ENCODE results near the gene C16orf90.
"Not testable (repeated sequence)": the region's sequence is repeated elsewhere in the genome, so short reads cannot be mapped to it uniquely, and the experiment has no call there.

Gene C16orf90

DNA sequence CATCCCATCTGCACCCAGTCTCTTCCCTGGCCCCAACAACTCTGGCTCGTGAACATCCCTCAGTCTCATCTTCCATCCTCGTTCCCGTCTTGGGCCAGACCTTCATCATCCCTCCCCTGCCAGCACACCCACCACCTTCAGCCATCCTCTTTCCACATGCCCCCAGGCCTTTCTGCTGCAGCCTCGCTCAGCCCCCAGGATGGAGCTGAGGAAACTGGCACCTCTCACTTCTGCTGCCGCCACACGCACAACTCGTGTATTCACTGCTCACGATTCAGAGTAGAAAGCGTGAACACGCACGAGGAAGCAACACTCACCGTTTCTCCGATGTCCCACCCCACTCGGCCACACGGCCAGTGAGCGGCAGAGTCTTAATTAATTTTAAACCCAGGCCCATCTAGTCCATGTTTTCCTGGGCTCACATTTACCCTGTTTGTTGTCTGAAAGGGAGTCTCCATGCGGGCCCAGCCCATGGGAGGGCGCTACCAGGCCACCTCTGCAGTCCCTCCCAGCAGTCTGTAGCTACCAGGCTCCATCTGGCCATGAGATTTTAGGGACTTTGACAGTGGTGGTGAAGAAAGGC, 12.5 kb downstream of the C16orf90 start:
- DNase-seq (ENCODE audit: low spot score) = no peak

DNA sequence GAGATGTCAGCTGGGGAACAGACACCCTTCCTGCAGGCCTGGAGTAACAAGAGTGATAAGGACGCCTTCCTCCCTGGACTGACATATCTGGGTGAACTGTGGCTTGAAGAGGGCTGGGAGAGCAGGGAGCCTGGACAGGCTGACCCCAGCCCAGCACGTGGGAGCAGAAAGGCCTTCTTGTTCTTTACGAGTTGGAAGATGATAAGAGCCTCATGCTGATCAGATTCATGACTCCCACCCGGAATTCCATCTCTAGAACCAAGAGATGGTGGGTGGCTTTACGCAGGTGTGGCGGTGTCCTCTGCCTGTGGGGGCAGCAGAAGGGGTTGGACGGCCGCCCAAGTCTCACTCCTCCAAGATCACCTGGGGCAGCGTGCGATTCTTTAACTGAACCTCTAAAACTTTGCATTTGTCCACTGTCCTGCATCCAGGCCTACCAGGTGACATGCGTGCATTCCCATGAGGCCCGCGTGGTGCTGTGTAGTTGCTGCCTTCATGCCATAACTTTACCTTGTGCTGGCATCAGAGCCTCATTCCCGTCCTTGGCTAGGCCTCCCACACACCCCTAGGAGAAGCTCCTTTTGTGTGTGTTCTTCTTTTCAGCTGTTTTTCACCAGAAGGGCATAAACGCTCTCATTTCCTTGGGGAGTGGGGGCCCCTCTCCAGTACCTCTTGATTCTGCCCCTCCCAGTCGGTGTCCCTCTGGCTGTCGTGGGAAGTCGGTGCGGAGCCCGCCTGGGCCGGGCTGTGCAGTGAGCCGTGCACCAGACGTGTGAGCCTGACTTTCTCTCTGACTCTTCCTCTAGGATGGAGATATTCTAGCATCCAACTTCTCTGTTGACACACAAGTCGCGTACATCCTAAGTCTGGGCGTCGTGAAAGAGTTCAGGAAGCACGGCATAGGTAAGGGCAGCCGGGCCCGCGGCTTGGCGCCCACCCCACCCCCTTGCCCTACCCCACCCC, 13.3 kb downstream of the C16orf90 start:
- no peak for DNase-seq (ENCODE audit: low spot score)

DNA sequence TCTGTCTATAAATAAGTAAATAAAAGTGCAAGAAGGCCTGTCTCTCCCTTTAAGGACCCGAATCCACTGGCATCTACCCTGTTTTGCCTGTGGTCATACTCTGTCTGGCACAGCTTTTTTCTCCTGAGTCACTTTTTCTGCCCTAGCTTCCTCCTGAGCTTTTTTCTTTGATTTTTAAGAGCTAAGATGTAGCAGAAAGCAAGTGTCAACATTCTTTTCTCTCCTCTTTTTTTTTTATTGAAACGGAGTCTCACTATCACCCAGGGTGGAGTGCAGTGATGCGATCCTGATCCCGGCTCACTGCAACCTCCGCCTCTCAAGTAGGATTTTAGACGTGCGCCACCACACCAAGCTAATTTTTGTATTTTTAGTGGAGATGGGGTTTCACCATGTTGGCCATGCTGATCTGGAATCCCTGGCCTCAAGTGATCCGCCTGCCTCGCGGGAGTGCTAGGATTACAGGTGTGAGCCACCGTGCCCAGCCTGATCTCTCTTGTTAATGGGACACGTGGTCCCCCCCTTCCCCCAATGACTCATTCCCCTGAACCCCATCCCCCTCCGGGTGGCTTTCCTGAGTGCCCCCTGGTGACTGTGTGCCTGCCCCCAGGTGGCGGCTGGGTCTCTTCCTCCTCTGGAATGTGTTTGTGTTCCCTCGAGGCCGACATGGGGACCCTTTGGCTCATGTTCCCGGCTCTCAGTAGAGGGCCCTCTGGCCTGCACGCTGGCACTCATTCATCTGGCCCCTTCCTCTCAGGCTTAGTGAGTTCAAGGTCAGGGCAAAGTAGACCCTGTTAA, 14.2 kb downstream of the C16orf90 start:
- no peak for DNase-seq (ENCODE audit: low spot score)

DNA sequence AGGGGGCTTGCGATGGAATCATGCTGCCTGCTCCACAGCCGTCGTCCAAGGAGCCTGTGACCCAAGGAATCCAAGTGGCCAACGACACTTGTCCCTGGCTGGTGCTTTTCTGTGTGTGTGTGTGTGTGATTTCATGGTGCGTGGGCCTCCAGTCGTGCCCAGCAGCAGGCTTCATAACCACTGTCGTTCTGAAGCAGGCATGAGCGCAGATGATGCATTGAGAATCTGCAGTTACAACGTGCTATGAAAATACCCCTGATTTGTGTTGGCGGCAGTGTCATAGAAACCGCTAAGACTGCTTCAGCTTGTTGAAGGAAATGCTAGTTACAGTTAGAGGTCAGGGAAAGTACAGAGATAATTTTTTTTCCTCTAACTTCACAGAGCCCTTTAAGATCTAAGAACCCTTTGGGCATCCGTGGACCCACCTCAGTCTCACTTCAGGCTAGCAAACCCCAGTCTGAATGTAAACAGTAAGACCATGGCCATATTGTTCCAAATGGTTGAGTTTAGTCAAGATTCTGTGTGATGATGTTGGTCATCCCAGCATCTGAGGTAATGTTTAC, 15.6 kb downstream of the C16orf90 start:
- DNase-seq (ENCODE audit: low spot score) = no peak

DNA sequence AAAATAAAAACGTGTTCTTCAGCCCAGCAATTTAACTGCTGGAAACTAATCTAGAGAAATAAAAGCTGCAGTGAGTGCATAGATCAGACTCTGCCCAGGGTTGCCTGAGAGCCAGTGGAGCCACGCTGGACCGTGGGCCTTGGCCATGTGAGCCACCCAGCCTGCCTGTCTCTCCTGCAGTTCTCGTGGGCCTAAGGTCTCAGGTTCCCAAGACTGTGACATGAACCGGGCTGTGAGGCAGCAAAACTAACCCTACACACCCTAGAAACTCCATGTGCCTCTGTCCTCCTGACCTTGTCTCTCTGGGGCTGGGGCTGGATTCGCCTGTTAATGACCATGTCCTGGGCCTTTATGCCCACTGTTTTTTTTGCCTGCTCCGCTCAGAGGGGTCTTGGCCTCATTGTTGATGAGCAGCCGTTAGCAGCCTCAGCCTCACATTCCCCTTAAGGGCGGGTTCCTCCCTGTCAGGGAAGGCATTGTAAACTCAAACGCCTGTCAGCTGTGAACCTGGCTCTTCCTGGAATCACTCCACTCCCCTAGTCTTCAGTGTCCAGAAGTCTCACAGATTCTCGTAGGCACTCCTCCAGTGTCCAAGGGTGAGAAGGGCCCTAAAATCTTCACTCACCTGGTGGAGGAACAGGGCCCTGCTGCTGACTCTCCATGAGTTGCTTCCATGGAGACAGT, 16.9 kb downstream of the C16orf90 start:
- DNase-seq (ENCODE audit: low spot score) = no peak

DNA sequence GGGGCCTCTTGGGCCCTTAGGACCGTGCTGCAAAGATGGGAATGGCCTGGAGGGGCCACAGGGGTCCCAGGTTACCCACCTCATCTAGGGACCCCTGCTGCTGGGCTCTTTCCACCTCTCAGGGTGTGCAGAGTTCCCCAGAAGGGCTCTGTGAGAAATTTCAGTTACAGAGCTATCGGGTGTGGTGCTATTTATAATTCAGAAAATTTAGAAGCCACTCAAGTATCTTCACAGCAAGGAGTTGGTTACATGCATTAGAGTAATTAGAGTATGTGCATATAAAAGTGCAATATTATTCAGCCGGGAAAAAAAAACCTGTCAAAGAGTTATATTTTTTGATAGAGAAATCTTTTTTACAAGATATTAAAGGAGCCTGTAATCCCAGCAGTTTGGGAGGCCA, 18.9 kb downstream of the C16orf90 start:
- no peak for DNase-seq (ENCODE audit: low spot score)

DNA sequence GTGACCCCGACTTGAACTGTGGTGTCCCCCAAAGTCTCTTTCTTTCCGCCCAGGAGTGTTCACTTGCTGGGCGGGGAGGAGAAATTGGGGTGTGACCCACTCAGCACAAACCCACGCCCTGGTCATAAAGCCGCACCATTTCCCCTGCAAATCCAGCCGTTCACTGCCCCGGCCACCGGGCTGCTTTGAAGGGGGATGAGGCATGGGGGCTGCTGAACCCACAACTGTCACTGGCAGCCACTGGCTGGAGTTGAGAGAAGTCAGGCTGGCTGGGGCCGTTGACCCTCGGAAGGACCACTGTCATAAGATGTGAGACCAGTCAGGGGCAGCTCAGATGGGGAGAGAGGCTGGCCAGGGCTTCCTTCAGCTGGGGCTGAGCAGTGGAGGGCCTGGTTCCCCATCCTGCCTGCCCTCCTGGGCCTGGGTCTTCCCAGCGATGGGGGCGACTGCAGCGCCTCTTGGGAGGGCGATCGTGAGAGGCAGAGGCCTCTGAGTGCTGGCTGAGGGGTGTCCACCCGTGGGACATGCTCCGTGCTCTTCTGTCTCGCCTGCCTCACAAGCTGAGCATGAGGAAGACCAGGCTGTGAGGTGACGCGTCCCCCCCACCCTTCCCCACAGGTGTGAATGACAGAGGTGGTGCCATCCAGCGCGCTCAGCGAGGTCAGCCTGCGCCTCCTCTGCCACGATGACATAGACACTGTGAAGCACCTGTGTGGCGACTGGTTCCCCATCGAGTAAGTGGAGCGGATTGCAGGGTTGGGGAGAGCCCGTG, 19.5 kb downstream of the C16orf90 start:
- DNase-seq (ENCODE audit: low spot score) = no peak

DNA sequence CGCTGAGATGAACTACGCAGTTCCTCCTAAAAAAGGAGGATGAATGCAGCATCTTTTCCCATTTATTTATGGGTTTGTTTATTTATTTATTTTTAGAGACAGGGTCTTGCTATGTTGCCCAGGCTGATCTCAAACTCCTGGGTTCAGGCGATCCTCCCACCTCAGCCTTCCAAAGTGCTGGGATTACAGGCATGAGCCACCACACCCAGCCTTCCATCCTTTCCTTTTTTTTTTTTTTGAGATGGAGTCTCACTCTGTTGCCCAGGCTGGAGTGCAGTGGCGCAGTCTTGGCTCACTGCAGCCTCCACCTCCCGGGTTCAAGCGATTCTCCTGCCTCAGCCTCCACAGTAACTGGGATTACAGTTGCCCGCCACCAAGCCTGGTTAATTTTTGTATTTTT, 20.4 kb downstream of the C16orf90 start:
- not testable (repeated sequence) for DNase-seq (ENCODE audit: low spot score)

DNA sequence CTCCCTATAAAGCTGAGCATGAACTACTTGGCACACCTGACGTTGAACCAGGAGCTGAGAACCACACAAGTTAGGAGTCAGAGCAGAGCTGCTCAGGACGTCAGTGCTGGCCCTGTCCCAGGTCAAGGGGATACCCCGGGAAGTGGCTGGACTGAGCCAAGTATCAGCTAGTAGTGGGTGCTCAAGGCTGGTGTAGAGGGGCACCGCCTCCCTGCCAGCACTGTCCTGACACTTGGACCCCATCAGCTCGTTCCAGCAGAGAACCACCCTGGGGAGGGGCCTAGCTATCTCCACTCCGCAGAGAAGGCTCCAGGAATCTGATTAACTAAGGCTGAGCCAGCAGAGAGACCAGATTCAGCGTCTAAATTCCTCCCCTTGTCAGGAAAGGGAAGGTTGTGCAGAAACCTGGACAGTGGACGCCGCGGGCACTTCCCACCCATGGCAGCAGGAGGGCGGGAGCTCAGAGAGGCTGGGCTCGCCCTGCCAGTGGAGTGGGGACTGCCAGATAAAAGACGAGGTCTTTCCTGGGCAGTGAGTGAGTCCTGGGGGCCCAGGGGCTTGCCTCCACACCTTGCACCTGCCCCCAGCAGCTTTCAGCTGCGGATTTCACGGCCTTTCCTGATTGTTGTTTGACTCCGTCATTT, 21.0 kb downstream of the C16orf90 start:
- DNase-seq (ENCODE audit: low spot score) = no peak

DNA sequence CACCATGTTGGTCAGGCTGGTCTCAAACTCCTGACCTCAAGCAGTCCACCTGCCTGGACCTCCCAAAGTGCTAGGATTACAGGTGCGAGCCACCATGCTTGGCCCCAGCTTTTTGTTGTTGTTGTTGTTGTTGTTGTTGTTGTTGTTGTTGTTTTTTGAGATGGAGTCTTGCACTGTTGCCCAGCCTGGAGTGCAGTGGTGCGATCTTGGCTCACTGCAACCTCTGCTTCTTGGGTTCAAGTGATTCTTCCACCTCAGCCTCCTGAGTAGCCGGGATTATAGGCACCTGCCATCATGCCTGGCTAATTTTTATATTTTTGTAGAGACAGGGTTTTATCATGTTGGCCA, 21.7 kb downstream of the C16orf90 start:
- not testable (repeated sequence) for DNase-seq (ENCODE audit: low spot score)

DNA sequence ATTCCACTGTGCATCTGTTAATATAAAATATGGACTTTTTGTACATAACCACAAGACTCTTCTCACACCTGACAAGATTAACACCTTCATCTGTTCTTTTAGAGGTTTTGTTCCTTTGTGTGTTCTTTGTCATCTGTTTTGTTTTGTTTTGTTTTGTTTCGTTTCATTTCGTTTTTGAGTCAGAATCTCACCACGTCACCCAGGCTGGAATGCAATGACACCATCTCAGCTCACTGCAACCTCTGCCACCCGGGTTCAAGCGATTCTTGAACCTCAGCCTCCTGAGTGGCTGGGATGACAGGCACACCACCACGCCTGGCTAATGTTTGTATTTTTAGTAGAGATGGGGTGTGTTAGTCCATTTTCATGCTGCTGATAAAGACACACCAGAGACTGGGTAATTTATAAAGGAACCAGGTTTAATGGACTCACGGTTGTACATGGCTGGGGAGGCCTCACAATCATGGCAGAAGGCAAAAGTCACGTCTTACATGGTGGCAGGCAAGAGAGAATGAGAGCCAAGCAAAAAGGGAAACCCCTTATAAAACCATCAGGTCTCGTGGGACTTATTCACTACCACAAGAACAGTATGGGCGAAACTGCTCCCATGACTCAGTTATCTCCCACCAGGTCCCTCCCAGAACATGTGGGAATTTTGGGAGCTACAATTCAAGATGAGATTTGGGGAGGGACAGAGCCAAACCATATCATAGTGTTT, 22.3 kb downstream of the C16orf90 start:
- no peak for DNase-seq (ENCODE audit: low spot score)

DNA sequence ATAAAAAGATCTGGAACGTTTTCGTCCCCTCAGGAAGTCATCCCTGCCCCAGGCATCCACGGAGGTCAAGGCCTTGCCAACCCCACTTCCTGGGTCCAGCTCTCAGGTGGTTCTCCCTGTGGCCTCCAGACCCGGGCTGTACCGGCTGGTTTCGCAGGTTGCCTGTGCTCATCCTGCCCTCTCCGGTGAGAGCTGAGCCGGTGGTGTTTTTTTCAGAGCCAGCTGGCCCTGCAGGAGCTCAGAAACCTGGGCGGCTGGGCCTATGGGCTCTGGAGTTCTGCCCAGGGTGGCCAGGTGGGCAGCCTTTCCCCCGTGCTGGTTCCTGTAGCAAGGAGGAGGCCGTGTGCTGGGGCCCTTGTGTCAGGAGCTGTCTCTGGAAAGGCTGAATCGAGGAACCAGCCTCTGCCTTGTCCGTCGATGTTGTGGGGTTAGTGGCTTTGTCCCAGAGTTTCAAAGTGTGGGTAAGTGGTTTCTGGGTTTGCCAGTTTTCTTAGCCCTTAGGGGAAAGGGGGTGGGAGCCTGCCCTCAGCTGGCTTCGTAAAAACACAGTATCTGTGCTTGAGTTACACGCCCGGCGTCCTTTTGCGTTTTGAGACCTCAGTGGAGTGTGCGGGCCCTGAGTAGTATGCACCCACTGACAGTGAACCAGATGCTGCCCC, 23.6 kb downstream of the C16orf90 start:
- DNase-seq (ENCODE audit: low spot score) = peak; percentile 65

DNA sequence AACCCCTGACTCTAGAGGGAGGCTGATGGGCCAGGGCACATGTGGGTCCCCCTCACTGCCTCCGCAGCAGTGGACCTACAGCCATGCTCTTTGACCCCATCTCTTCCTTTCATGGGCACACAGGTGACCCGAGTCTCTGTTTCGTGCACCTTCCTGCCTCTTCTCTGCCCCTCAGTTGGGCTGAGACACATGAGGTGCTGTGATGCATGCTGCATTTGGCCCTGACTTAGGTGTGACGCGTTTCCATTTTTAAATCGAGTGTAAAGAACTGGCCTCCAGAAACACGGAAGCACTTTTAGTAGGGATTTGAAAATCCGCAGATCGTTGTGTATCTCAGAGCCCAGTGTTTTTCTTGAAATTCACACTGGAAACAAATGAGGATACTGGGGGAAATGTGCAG, 24.6 kb downstream of the C16orf90 start:
- no peak for DNase-seq (ENCODE audit: low spot score)

DNA sequence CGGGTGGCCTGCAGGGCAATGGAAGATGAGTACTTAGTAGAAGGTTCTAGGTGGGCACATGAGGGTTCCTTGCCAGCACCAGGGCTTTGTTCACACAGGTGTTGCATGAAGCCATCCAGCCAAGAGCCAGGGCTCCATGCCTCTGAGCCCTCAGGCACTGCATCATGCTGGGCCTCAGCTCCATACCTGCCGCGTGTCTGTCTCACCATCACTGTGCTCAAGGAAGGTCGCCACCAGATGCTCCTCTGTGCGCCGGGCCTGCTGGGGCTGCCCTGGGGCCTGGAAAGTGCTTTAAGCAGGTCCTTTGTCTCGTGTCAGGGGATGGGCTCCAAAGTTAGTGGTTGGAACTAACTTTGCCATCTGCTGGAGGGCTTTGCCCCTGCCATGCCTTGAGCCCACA, 25.6 kb downstream of the C16orf90 start:
- no peak for DNase-seq (ENCODE audit: low spot score)

DNA sequence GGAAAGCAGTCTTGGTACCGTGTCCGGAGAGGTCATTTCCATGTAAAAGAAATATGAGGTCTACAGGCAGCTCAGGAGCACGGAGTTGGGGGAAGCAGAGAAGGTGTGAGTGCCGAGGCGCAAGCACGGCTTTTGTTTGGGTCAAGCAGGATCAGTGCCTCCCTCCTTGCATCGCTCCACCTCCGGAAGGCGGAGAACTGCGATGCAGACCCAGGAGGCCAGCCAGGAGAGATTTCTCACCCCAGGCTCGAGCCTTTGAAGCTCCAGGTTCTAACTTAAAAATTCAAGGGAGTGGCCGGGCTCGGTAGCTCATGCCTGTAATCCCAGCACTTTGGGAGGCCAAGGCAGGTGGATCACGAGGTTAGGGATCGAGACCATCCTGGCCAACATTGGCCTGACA, 26.8 kb downstream of the C16orf90 start:
- no peak for DNase-seq (ENCODE audit: low spot score)

DNA sequence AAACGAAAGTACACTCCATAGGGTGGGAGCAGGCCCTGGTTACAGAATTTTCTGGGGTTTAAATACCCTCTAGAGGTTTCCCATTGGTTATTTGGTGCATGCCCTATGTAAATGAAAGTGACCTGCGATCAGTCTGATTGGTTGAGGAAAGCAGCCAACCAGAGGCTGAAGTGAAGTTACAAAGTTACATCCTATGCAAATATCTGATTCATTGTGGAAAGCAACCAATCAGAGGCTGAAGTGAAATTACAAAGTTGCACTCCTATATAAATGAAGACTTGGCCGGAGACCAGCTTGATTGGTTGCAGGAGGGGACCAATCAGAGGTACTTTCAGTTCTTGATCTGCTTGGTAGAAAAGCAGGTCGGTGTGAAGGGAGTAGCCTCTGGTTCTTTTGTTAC, 27.4 kb downstream of the C16orf90 start:
- no peak for DNase-seq (ENCODE audit: low spot score)

DNA sequence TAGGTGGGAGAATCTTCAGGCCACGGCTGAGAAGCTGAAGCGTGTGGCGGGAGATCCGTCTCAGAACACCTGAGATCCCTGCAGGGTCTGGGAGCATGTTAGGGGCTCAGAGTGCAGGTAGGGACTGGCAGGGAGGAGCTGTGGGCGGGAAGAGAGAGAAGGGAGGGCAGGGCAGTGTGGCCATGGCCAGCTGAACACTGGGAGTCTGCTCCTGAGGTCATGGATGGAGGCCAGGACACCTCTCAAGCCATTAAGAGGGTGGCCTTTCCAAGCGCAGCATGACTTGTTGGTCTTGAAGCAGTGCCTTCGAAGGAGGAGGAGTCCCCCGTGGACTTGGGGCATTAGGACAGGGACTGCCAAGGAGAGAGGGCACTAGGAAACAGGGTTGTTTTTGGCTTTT, 28.1 kb downstream of the C16orf90 start:
- DNase-seq (ENCODE audit: low spot score) = no peak

DNA sequence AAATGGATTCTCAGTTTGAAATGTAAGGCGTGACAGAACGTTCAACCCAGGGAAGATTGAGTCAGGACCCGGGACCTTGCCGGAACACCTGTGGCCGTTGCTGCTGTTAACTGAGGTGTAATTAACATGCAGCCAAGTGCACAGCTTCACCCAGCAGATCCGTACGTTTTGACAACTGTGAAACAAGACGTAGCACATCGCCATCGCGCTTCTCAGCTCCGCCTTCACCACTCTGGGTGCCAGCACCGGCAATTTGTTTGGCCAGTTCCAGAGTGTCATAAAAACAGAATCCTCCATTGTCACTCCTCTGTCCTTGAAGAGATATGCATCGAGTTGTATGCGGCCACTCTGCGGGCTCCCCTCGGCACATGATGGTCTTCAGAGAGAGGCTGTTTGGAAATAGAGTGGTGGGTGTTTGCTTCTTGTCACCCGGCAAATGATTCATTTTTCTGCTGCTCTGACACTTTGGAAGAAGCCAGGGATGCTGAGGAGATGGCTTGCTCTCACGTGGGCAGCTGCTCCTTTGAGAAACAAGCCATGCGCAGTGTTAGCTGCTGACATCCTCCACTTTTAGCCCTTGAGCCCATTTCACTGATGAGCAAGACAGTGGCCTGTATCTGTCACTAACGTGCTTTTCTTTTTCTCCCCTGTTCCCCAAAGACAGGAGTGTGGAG, 29.2 kb downstream of the C16orf90 start:
- no peak for DNase-seq (ENCODE audit: low spot score)

DNA sequence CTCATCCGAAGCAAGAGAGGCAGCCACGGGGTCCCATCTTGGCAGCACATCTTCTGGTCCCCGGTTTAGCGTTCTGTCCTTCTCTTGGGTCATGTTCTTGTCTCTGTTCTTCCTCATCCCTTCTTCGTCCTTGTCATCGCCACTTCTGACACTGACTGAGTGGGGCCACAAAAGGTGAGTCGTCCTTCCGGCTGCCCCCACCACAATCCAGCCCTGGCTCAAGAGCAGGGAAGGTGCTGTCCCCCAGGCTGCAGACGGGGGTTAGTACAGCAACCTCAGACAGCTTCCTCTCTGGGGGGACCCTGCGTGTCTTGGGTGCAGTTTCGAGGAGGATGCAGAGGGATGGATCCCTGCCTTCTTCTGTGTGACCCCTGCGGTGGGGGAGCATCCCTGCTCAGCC, 30.0 kb downstream of the C16orf90 start:
- DNase-seq (ENCODE audit: low spot score) = no peak
